Gastrocnemius medialis (tissue), 4 donors: ENCODE results near the gene LRIG1. TPM values are rescaled to one million over a fixed set of nuclear protein-coding genes. Genes with fewer than 3 reads are reported as not detected.

Experiments used
- ATAC-seq, 2 donors: fragments of 150-250 bp; one replicate each; pipeline ENCODE4 v1.9.1; 2016
- DNase-seq, 2 donors: peaks; one replicate each; pipeline ENCODE4 v3.0.0-alpha.2; 2019
- H3K27ac ChIP-seq, 4 donors: fragments of 200-600 bp; sonication (generic); 1 replicate in 1 of 4; 2 replicates in 3 of 4; pipeline ENCODE4 v1.5.1; 2016 to 2018; ENCODE audit warnings: mild to moderate bottlenecking in 2 of 4, moderate library complexity in 1 of 4
- H3K27me3 ChIP-seq, 3 donors: fragments of 200-600 bp; sonication (generic) in 2 of 3; 1 replicate in 1 of 3; 2 replicates in 2 of 3; pipeline versions ENCODE4 v1.5.1 to v1.6.0; 2016 to 2019; ENCODE audit warnings: mild to moderate bottlenecking in 1 of 3, moderate library complexity in 1 of 3
- H3K36me3 ChIP-seq, 2 donors: fragments of 200-600 bp; sonication (generic) in 1 of 2; one replicate each; pipeline ENCODE4 v1.5.1; 2017 to 2018
- H3K4me1 ChIP-seq, 2 donors: fragments of 200-600 bp; sonication (generic) in 1 of 2; one replicate each; pipeline ENCODE4 v1.5.1; 2016 to 2017; ENCODE audit warnings: mild to moderate bottlenecking in 2 of 2
- H3K4me3 ChIP-seq, 4 donors: fragments of 200-600 bp; sonication (generic) in 3 of 4; 1 replicate in 1 of 4; 2 replicates in 3 of 4; pipeline ENCODE4 v1.5.1; 2016 to 2019; ENCODE audit warnings: mild to moderate bottlenecking in 2 of 4
- H3K9me3 ChIP-seq, 3 donors: fragments of 200-600 bp; sonication (generic) in 2 of 3; 1 replicate in 1 of 3; 2 replicates in 2 of 3; pipeline ENCODE4 v1.5.1; 2016 to 2019
- CTCF ChIP-seq, 5 experiments: fragments of 450-650 bp in 3 of 5; fragments of 200-600 bp in 2 of 5; sonication (generic) in 2 of 5; IDR thresholded peaks in 4 of 5; conservative IDR thresholded peaks in 1 of 5; 1 replicate in 4 of 5; 2 replicates in 1 of 5; pipeline ENCODE4 v1.5.1; 2016 to 2019; ENCODE audit warnings: antibody characterized with exemption in 5 of 5, mild to moderate bottlenecking in 3 of 5, moderate library complexity in 3 of 5
- POLR2A ChIP-seq, 2 donors: fragments of 450-650 bp; IDR thresholded peaks; one replicate each; pipeline ENCODE4 v1.6.1; 2017; ENCODE audit warnings: antibody characterized with exemption in 2 of 2, mild to moderate bottlenecking in 2 of 2, moderate library complexity in 2 of 2
- in situ Hi-C, 4 donors: fragments of 200-750 bp; cut with MboI; loops; one replicate each; pipeline versions ENCODE4 v1.15.0 to v1.8.0; 2017; ENCODE audit warnings: low sequenced_read_pairs in 4 of 4
- intact Hi-C: fragments of 100-400 bp; cut with DNase I; formaldehyde crosslinking; loops from one replicate; pipeline ENCODE4 v1.15.1; 2023; ENCODE audit warnings: low total_unique reads
- total RNA-seq, 4 donors: library from RNA; depleted of rRNA; stranded (reverse); fragments of >200 nt; gene quantifications; one replicate each; pipeline versions ENCODE4 v1.1.0 to v1.2.3, GENCODE V29; 2016

The LRIG1 gene
- total RNA-seq, 4 donors from 2014 or later, result 45.3 to 103 (median 58.6) TPM

- no peak for TF ChIP-seq CTCF (IDR thresholded peaks at IDR 0.05 in 4 of 5, conservative IDR thresholded peaks at IDR 0.05 in 1 of 5)
- TF ChIP-seq POLR2A (IDR thresholded peaks at IDR 0.05), result no peak
- Histone ChIP-seq H3K9me3 (no peaks in the 10 kb centered on the region), H3K27ac (peak overlapping the region; percentile 77 to 90 (median 82)), H3K27me3 (no peaks in the 10 kb centered on the region), H3K36me3 (no peaks in the 10 kb centered on the region), H3K4me1 (peaks cover 80 to 84% of the 10 kb centered on the region in 2 donors), H3K4me3 (peak overlapping the region in 1 of 4 donors; percentile 38)
- intact Hi-C loops, result loop anchor here (2.0 kb wide), 1 partner anchor 57 kb away; no protein-coding TSS in a partner anchor
- no peak for DNase-seq
- no peak for ATAC-seq
- in situ Hi-C loops, result loop anchor here in 1 of 4 donors (5.0 kb wide), 1 partner anchor 69 kb away; no protein-coding TSS in a partner anchor
Measured at GRCh38 chr3:66427951-66428474, 72.8 kb downstream of the LRIG1 start.

- Histone ChIP-seq H3K36me3 (no peaks in the 10 kb centered on the region), H3K4me3 (no peak overlapping the region), H3K4me1 (peaks cover 73 to 77% of the 10 kb centered on the region in 2 donors), H3K27ac (peak overlapping the region; percentile 77 to 90 (median 82)), H3K9me3 (no peaks in the 10 kb centered on the region), H3K27me3 (no peaks in the 10 kb centered on the region)
- intact Hi-C loops (loop anchor here (2.0 kb wide), 1 partner anchor 57 kb away; no protein-coding TSS in a partner anchor), in situ Hi-C loops (loop anchor here in 1 of 4 donors (5.0 kb wide), 1 partner anchor 70 kb away; no protein-coding TSS in a partner anchor)
- DNase-seq (no peak), ATAC-seq (no peak)
- TF ChIP-seq POLR2A (IDR thresholded peaks at IDR 0.05), result no peak
- TF ChIP-seq CTCF (IDR thresholded peaks at IDR 0.05 in 4 of 5, conservative IDR thresholded peaks at IDR 0.05 in 1 of 5), result no peak
Measured at GRCh38 chr3:66427352-66427751, 73.5 kb downstream of the LRIG1 start.

GRCh38 chr3:66426135-66426534 is 74.7 kb downstream of the LRIG1 start:
- H3K36me3 ChIP-seq, result no peaks in the 10 kb centered on the region
- no peak for TF ChIP-seq POLR2A (IDR thresholded peaks at IDR 0.05)
- TF ChIP-seq CTCF (IDR thresholded peaks at IDR 0.05 in 4 of 5, conservative IDR thresholded peaks at IDR 0.05 in 1 of 5), result no peak
- H3K4me1 ChIP-seq, result peaks cover 61 to 66% of the 10 kb centered on the region in 2 donors
- intact Hi-C loops, result loop anchor here (2.0 kb wide), 1 partner anchor 59 kb away; no protein-coding TSS in a partner anchor
- H3K27me3 ChIP-seq, result no peaks in the 10 kb centered on the region
- peak overlapping the region; percentile 77 to 90 (median 82) for H3K27ac ChIP-seq
- in situ Hi-C loops, result loop anchor here in 1 of 4 donors (5.0 kb wide), 1 partner anchor 71 kb away; no protein-coding TSS in a partner anchor
- no peak overlapping the region for H3K4me3 ChIP-seq
- DNase-seq (no peak), ATAC-seq (no peak)
- no peaks in the 10 kb centered on the region for H3K9me3 ChIP-seq

GRCh38 chr3:66425576-66426114 is 75.2 kb downstream of the LRIG1 start:
- Histone ChIP-seq H3K27ac (peak overlapping the region; percentile 77 to 90 (median 82)), H3K27me3 (no peaks in the 10 kb centered on the region), H3K9me3 (no peaks in the 10 kb centered on the region), H3K36me3 (no peaks in the 10 kb centered on the region), H3K4me3 (peak overlapping the region in 3 of 4 donors; percentile 2 to 17 (median 6)), H3K4me1 (peaks cover 57 to 61% of the 10 kb centered on the region in 2 donors)
- ATAC-seq (peak; percentile 38 to 61), DNase-seq (peak in 1 of 2 donors; percentile 64)
- intact Hi-C loops, result loop anchor here (2.0 kb wide), 1 partner anchor 59 kb away; no protein-coding TSS in a partner anchor
- no peak for TF ChIP-seq POLR2A (IDR thresholded peaks at IDR 0.05)
- no peak for TF ChIP-seq CTCF (IDR thresholded peaks at IDR 0.05 in 4 of 5, conservative IDR thresholded peaks at IDR 0.05 in 1 of 5)
- in situ Hi-C loops, result loop anchor here in 1 of 4 donors (5.0 kb wide), 1 partner anchor 72 kb away; no protein-coding TSS in a partner anchor
